ENCODE measurements around the gene GAS2L1.

Gene GAS2L1

GRCh38 chr22:29267858-29268510 lies 38.5 kb upstream of the GAS2L1 start, which contains the start of the genes EWSR1 and RHBDD3 (continued):
- TF ChIP-seq ZNF18 (tag by site-specific recombination; IDR thresholded peaks at IDR 0.05) (peak; percentile 72), FEZF1 (tag by site-specific recombination; IDR thresholded peaks at IDR 0.05) (peak; percentile 9; the same call in 1 of the 2 replicates), PRDM10 (tag by site-specific recombination; IDR thresholded peaks at IDR 0.05) (peak; percentile 100), ZBTB8A (tag by site-specific recombination; IDR thresholded peaks at IDR 0.05) (peak; percentile 83)
- TF ChIP-seq, protein P1, sequence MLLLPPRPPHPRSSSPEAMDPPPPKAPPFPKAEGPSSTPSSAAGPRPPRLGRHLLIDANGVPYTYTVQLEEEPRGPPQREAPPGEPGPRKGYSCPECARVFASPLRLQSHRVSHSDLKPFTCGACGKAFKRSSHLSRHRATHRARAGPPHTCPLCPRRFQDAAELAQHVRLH (tag by site-specific recombination; IDR thresholded peaks at IDR 0.05) = peak; percentile 87
- TF ChIP-seq, protein P2, sequence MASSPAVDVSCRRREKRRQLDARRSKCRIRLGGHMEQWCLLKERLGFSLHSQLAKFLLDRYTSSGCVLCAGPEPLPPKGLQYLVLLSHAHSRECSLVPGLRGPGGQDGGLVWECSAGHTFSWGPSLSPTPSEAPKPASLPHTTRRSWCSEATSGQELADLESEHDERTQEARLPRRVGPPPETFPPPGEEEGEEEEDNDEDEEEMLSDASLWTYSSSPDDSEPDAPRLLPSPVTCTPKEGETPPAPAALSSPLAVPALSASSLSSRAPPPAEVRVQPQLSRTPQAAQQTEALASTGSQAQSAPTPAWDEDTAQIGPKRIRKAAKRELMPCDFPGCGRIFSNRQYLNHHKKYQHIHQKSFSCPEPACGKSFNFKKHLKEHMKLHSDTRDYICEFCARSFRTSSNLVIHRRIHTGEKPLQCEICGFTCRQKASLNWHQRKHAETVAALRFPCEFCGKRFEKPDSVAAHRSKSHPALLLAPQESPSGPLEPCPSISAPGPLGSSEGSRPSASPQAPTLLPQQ (tag by site-specific recombination; IDR thresholded peaks at IDR 0.05) = peak; percentile 69
- TF ChIP-seq, protein P3, sequence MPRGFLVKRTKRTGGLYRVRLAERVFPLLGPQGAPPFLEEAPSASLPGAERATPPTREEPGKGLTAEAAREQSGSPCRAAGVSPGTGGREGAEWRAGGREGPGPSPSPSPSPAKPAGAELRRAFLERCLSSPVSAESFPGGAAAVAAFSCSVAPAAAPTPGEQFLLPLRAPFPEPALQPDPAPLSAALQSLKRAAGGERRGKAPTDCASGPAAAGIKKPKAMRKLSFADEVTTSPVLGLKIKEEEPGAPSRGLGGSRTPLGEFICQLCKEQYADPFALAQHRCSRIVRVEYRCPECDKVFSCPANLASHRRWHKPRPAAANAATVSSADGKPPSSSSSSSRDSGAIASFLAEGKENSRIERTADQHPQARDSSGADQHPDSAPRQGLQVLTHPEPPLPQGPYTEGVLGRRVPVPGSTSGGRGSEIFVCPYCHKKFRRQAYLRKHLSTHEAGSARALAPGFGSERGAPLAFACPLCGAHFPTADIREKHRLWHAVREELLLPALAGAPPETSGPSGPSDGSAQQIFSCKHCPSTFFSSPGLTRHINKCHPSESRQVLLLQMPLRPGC (tag by site-specific recombination; IDR thresholded peaks at IDR 0.05) = peak; percentile 59; the same call in 1 of the 2 replicates

DNA sequence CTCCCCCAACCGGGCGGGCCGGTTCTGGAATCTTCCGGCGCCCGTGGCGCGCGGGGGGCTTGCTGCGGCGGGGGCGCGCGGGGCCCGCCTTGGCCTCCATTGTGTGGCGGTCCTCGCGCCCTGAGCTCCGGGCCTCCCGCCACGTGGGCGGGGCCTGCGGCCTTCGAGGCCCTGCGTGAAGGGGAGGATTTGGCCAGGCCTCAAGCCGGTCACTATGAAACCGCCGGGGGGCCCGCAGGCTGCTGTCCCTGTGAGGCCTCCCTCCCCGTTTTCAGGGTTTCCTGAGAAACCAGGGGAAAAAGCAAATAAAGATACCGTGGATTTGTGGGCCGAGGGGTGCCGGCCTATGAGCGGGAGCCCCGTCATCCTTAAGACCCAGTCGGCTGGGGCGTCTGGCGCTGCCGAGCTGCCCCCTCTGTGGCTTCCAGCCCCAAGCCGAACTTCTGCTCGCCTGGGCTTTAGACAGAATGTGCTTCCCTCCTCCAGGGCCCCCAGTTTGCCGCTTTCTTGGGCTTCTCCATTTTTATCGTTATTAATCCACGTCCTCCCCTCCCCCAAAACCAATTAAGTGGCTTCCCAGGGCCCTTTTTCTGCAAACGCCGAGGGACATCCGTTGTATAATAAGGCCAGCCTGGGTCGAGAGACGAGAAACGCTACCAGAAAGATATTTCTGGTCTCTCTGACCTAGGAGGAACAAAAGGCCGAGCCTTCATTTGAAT lies 37.8 kb upstream of the GAS2L1 start:
- peaks cover 21 to 80% of the 10 kb centered on the region in 2 experiments for H3K36me3 ChIP-seq (ENCODE audit: control insufficient read depth in 2 of 2, insufficient read depth in 1 of 2, low read length in 2 of 2)
- peak overlapping the region; percentile 75 for H3K4me3 ChIP-seq (ENCODE audit: low read depth, low read length)
- ChIA-PET POLR2A (interaction anchor here (0.8 to 2.2 kb wide), 4 partner anchors 23 to 120 kb away, joined by 3 to 8 read pairs (median 4); partner anchors contain the start of genes AP1B1 and EMID1), CTCF (interaction anchor here (0.7 to 0.9 kb wide), 3 partner anchors 23 to 145 kb away, joined by 3 read pairs; no protein-coding TSS in a partner anchor)
- peaks cover 7% of the 10 kb centered on the region for H3K4me1 ChIP-seq (ENCODE audit: control insufficient read depth, insufficient read depth, low read length)
- no peaks in the 10 kb centered on the region for H3K9me3 ChIP-seq (ENCODE audit: control insufficient read depth, insufficient read depth, low read depth, low read length)
- H3K27ac ChIP-seq (ENCODE audit: extremely low read depth, low read depth, low read length) = peak overlapping the region; percentile 99
- TF ChIP-seq ZNF335 (tag by site-specific recombination; conservative IDR thresholded peaks at IDR 0.05) = peak; percentile 76
- peak; percentile 20; the same call in 1 of the 2 replicates for TF ChIP-seq ZIC2 (tag by site-specific recombination; IDR thresholded peaks at IDR 0.05)
- 0 out of 2 replicates have a peak, but pooled peaks have one; percentile 43 for TF ChIP-seq IKZF3 (tag by site-specific recombination; IDR thresholded peaks at IDR 0.05)
- peak; percentile 75 for TF ChIP-seq GLIS1 (tag by site-specific recombination; IDR thresholded peaks at IDR 0.05)
- no peak for TF ChIP-seq ZNF394 (tag by site-specific recombination; IDR thresholded peaks at IDR 0.05; ENCODE audit: borderline replicate concordance)
- peak; percentile 87 for TF ChIP-seq ZNF341 (tag by site-specific recombination; IDR thresholded peaks at IDR 0.05; ENCODE audit: low read depth)
- TF ChIP-seq ZSCAN23 (tag by site-specific recombination; IDR thresholded peaks at IDR 0.05) = no peak
- TF ChIP-seq KLF10 (tag by site-specific recombination; IDR thresholded peaks at IDR 0.05) = peak; percentile 45; the same call in 1 of the 2 replicates
- TF ChIP-seq ZBTB8A (tag by site-specific recombination; IDR thresholded peaks at IDR 0.05) = peak; percentile 2; the same call in 1 of the 2 replicates
- peak; percentile 48 for TF ChIP-seq ZFHX2 (tag by site-specific recombination; conservative IDR thresholded peaks at IDR 0.05)
- peak; percentile 9; the same call in 1 of the 2 replicates for TF ChIP-seq YY2 (tag by site-specific recombination; IDR thresholded peaks at IDR 0.05)
- TF ChIP-seq ZSCAN30 (tag by site-specific recombination; IDR thresholded peaks at IDR 0.05) = peak; percentile 96
- TF ChIP-seq ZNF660 (tag by site-specific recombination; IDR thresholded peaks at IDR 0.05) = peak; percentile 37; the same call in 1 of the 2 replicates
- TF ChIP-seq BCL11A (tag by site-specific recombination; IDR thresholded peaks at IDR 0.05; ENCODE audit: low read depth) = no peak
- no peak for TF ChIP-seq ZNF18 (tag by site-specific recombination; IDR thresholded peaks at IDR 0.05)
- TF ChIP-seq ZNF677 (tag by site-specific recombination; IDR thresholded peaks at IDR 0.05) = 0 out of 2 replicates have a peak, but pooled peaks have one; percentile 12
- TF ChIP-seq ZNF585B (tag by site-specific recombination; IDR thresholded peaks at IDR 0.05) = 0 out of 2 replicates have a peak, but pooled peaks have one; percentile 11
- TF ChIP-seq GLIS2 (tag by site-specific recombination; IDR thresholded peaks at IDR 0.05) = peak; percentile 78

All from HEK293 (cell line).